CD4-positive, alpha-beta T cell (primary cell): ENCODE measurements around the gene SERPINA12. TPM values are rescaled to one million over a fixed set of nuclear protein-coding genes. Genes with fewer than 3 reads are reported as not detected.

ENCODE experiments used
- ATAC-seq: fragments of 200-7000 bp; cut with Tn5 transposase; one replicate; pipeline ENCODE4 v1.10.0; 2022; ENCODE audit warnings: mild to moderate bottlenecking; ENCODE audit not compliant: poor library complexity
- CTCF ChIA-PET: fragments of 350-600 bp; sonication (Branson Sonifier 250); formaldehyde crosslinking; loops from one replicate; lab custom pipeline; 2021; ENCODE audit warnings: antibody characterized with exemption, inconsistent platforms; lab: Charles Lee
- POLR2A ChIA-PET: fragments of 350-600 bp; sonication (Branson Sonifier 250); formaldehyde crosslinking; loops from one replicate; lab custom pipeline; 2021; ENCODE audit warnings: antibody characterized with exemption, inconsistent platforms; lab: Charles Lee
- DNase-seq, 14 experiments: peaks; one replicate each; pipeline ENCODE4 v3.0.0-alpha.2; 2013 to 2020; ENCODE audit warnings: mixed read lengths in 2 of 14
- H3K27ac ChIP-seq, 2 donors: one replicate each; pipeline versions ENCODE4 v1.5.1 to v1.7.0; 2013; ENCODE audit warnings: low read length in 2 of 2, low read depth in 1 of 2, mild to moderate bottlenecking in 1 of 2
- H3K27me3 ChIP-seq, 2 experiments: 1 replicate in 1 of 2; 2 replicates in 1 of 2; pipeline versions ENCODE4 v1.6.1 to v1.7.0; 2013; ENCODE audit warnings: low read length in 2 of 2, control low read depth in 1 of 2, mild to moderate bottlenecking in 1 of 2, moderate library complexity in 1 of 2; ENCODE audit not compliant: insufficient read depth in 2 of 2, control insufficient read depth in 1 of 2
- H3K36me3 ChIP-seq: one replicate; pipeline ENCODE4 v1.6.1; 2013; ENCODE audit warnings: low read length, control low read depth; ENCODE audit not compliant: insufficient read depth
- H3K4me1 ChIP-seq: one replicate; pipeline ENCODE4 v1.6.1; 2013; ENCODE audit warnings: low read length, control low read depth; ENCODE audit not compliant: insufficient read depth
- H3K4me3 ChIP-seq: one replicate; pipeline ENCODE4 v1.5.1; 2013; ENCODE audit warnings: mild to moderate bottlenecking, low read length, moderate library complexity
- H3K9me3 ChIP-seq, 2 experiments: 1 replicate in 1 of 2; 2 replicates in 1 of 2; pipeline versions ENCODE4 v1.6.1 to v1.7.0; 2013; ENCODE audit warnings: low read length in 2 of 2, mild to moderate bottlenecking in 2 of 2, control low read depth in 1 of 2, moderate library complexity in 1 of 2; ENCODE audit not compliant: control insufficient read depth in 1 of 2, insufficient read depth in 1 of 2
- H3K27ac Mint-ChIP-seq: one replicate; pipeline ENCODE4 v1.8.0; 2020; ENCODE audit warnings: mixed read lengths
- H3K27me3 Mint-ChIP-seq: one replicate; pipeline ENCODE4 v1.8.0; 2021; ENCODE audit warnings: mixed read lengths
- H3K36me3 Mint-ChIP-seq: one replicate; pipeline ENCODE4 v1.8.0; 2021; ENCODE audit warnings: low read depth, mixed read lengths
- H3K4me1 Mint-ChIP-seq: one replicate; pipeline ENCODE4 v1.8.0; 2021; ENCODE audit warnings: low read depth, mixed read lengths
- H3K4me3 Mint-ChIP-seq: one replicate; pipeline ENCODE4 v1.8.0; 2020; ENCODE audit warnings: mild to moderate bottlenecking, mixed read lengths
- H3K9me3 Mint-ChIP-seq: one replicate; pipeline ENCODE4 v1.8.0; 2020; ENCODE audit warnings: mixed read lengths
- CTCF ChIP-seq: fragments of 200-600 bp; IDR thresholded peaks from one replicate; pipeline ENCODE4 v1.8.0; 2022; ENCODE audit warnings: antibody characterized with exemption, mild to moderate bottlenecking
- intact Hi-C, 2 experiments: fragments of 100-400 bp; cut with DNase I in 1 of 2; cut with micrococcal nuclease in 1 of 2; formaldehyde crosslinking; loops; one replicate each; pipeline versions ENCODE4 v1.15.1 to v1.9.0; 2023 to 2025; cut with DNase I, micrococcal nuclease
- total RNA-seq, 174 experiments: library from RNA in 2 of 174; stranded (reverse) in 2 of 174; gene quantifications; one replicate each; pipeline ENCODE4 v1.2.3 and lab custom pipeline; 2021 to 2026

SERPINA12 gene
- total RNA-seq, 2 experiments from 2014 or later, result not detected

- intact Hi-C loops, result no loop called here
- no peaks in the 10 kb centered on the region for H3K9me3 Mint-ChIP-seq
- H3K4me3 ChIP-seq, result no peak overlapping the region
- peaks cover 32% of the 10 kb centered on the region for H3K27me3 Mint-ChIP-seq
- H3K36me3 Mint-ChIP-seq, result no peaks in the 10 kb centered on the region
- TF ChIP-seq CTCF, result no peak
- H3K27ac Mint-ChIP-seq, result no peak overlapping the region
- H3K9me3 ChIP-seq, result peaks cover 0 to 3% of the 10 kb centered on the region in 2 experiments
- ATAC-seq (no peak), DNase-seq (no peak)
- CTCF ChIA-PET, result no interaction called here
- no peaks in the 10 kb centered on the region for H3K4me1 ChIP-seq
- peaks cover 0 to 4% of the 10 kb centered on the region in 2 experiments for H3K27me3 ChIP-seq
- H3K4me3 Mint-ChIP-seq, result no peak overlapping the region
- no peak overlapping the region for H3K27ac ChIP-seq
- no peaks in the 10 kb centered on the region for H3K36me3 ChIP-seq
- POLR2A ChIA-PET, result no interaction called here
- H3K4me1 Mint-ChIP-seq, result no peaks in the 10 kb centered on the region
Measured at GRCh38 chr14:94531187-94531586, 21.9 kb upstream of the SERPINA12 start.

GRCh38 chr14:94524093-94524492 is 14.8 kb upstream of the SERPINA12 start:
- Mint-ChIP-seq H3K9me3 (peaks cover 2% of the 10 kb centered on the region), H3K27me3 (peaks cover 38% of the 10 kb centered on the region), H3K36me3 (no peaks in the 10 kb centered on the region), H3K4me3 (no peak overlapping the region), H3K4me1 (no peaks in the 10 kb centered on the region), H3K27ac (no peak overlapping the region)
- no peak for ATAC-seq
- Histone ChIP-seq H3K4me3 (no peak overlapping the region), H3K4me1 (no peaks in the 10 kb centered on the region), H3K27me3 (no peaks in the 10 kb centered on the region), H3K9me3 (peaks cover 0 to 13% of the 10 kb centered on the region in 2 experiments), H3K27ac (no peak overlapping the region), H3K36me3 (no peaks in the 10 kb centered on the region)
- CTCF ChIA-PET, result no interaction called here
- POLR2A ChIA-PET, result no interaction called here
- intact Hi-C loops, result no loop called here
- no peak for DNase-seq
- TF ChIP-seq CTCF, result no peak

- no peak for TF ChIP-seq CTCF
- peaks cover 38% of the 10 kb centered on the region for H3K27me3 Mint-ChIP-seq
- no peak for ATAC-seq
Measured at GRCh38 chr14:94523265-94523664, 14.0 kb upstream of the SERPINA12 start.

More at GRCh38 chr14:94523265-94523664, 14.0 kb upstream of the SERPINA12 start:
- Mint-ChIP-seq H3K27ac (no peak overlapping the region), H3K4me3 (no peak overlapping the region), H3K36me3 (no peaks in the 10 kb centered on the region), H3K4me1 (no peaks in the 10 kb centered on the region), H3K9me3 (peaks cover 5% of the 10 kb centered on the region)
- Histone ChIP-seq H3K9me3 (peaks cover 0 to 15% of the 10 kb centered on the region in 2 experiments), H3K27me3 (no peaks in the 10 kb centered on the region), H3K27ac (no peak overlapping the region), H3K4me1 (no peaks in the 10 kb centered on the region), H3K36me3 (no peaks in the 10 kb centered on the region), H3K4me3 (no peak overlapping the region)
- no peak for DNase-seq
- intact Hi-C loops, result no loop called here
- CTCF ChIA-PET, result no interaction called here
- POLR2A ChIA-PET, result no interaction called here
